Measurements from ENCODE around the gene MACROD1.

DNA sequence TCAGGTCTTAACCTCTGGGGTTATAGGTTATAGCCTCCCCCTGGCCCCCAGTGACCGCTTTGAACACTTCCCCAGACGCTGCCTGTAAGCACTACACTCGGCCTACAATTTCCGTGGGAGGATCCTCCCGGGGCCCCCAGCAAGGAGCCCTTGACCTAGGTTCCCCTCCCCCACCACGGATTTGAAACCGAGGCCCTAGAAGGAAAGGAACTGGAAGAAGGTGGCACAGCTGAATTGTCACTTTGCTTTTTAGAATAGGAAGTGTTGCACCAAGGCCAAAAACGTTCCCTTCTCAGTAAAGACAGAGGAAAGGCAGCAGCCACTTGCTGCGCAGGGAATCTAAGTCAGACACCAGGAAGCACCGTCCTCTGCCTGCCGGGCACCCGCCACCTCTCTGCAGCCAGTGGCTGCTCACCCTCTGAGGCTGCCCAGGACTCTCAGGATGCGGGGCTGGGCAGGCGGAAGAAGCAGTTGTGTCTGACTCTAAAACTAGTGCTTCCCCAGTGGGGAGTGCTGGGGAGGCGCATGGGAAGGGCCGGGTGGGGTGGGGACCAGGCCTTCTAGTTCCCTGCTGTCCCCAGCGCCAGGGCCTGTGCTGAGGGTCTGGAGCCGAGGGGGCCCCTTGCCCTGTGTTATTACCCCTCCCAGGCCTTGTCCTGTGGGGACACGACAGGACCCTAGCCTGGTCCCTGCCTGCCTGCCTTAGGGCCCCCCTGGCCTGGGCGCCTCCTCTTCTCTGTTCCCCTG is 138.1 kb downstream of the MACROD1 start:
- no peak for TF ChIP-seq POLR2A (IDR thresholded peaks at IDR 0.05)
- TF ChIP-seq, protein P1, sequence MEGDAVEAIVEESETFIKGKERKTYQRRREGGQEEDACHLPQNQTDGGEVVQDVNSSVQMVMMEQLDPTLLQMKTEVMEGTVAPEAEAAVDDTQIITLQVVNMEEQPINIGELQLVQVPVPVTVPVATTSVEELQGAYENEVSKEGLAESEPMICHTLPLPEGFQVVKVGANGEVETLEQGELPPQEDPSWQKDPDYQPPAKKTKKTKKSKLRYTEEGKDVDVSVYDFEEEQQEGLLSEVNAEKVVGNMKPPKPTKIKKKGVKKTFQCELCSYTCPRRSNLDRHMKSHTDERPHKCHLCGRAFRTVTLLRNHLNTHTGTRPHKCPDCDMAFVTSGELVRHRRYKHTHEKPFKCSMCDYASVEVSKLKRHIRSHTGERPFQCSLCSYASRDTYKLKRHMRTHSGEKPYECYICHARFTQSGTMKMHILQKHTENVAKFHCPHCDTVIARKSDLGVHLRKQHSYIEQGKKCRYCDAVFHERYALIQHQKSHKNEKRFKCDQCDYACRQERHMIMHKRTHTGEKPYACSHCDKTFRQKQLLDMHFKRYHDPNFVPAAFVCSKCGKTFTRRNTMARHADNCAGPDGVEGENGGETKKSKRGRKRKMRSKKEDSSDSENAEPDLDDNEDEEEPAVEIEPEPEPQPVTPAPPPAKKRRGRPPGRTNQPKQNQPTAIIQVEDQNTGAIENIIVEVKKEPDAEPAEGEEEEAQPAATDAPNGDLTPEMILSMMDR (IDR thresholded peaks at IDR 0.05) = no peak
- TF ChIP-seq POLR2AphosphoS5 (IDR thresholded peaks at IDR 0.05; ENCODE audit: insufficient read depth in 1 of 2, low read depth in 1 of 2) = no peak
